Hematopoietic multipotent progenitor cell treated with erythropoietin and hydrocortisone succinate and interleukin-3 and kit ligand, for 17 days (in vitro differentiated cells): ENCODE measurements around the gene DMXL1.
"Not testable (repeated sequence)": the region's sequence is repeated elsewhere in the genome, so short reads cannot be mapped to it uniquely, and the experiment has no call there.

Experiments used
- DNase-seq: peaks from one replicate; pipeline ENCODE4 v3.0.0-alpha.2; 2015; ENCODE audit warnings: low spot score

The DMXL1 gene

GRCh38 chr5:119122474-119122873 is 51.6 kb downstream of the DMXL1 start:
- not testable (repeated sequence) for DNase-seq

GRCh38 chr5:119123280-119123679 is 52.4 kb downstream of the DMXL1 start:
- no peak for DNase-seq

GRCh38 chr5:119129770-119130169 is 58.9 kb downstream of the DMXL1 start:
- DNase-seq = no peak

GRCh38 chr5:119131530-119132304 is 60.8 kb downstream of the DMXL1 start:
- DNase-seq = no peak

- DNase-seq = not testable (repeated sequence)
Measured at GRCh38 chr5:119135743-119136142, 64.9 kb downstream of the DMXL1 start.

GRCh38 chr5:119136666-119137318 is 65.9 kb downstream of the DMXL1 start:
- no peak for DNase-seq

GRCh38 chr5:119153629-119154028 is 82.7 kb downstream of the DMXL1 start:
- no peak for DNase-seq

- no peak for DNase-seq
Measured at GRCh38 chr5:119158144-119158543, 87.3 kb downstream of the DMXL1 start.

GRCh38 chr5:119161430-119161829 is 90.5 kb downstream of the DMXL1 start:
- DNase-seq = no peak

GRCh38 chr5:119166026-119166425 is 95.1 kb downstream of the DMXL1 start:
- no peak for DNase-seq

GRCh38 chr5:119168401-119168800 is 97.5 kb downstream of the DMXL1 start:
- no peak for DNase-seq

- no peak for DNase-seq
Measured at GRCh38 chr5:119171686-119172085, 100.8 kb downstream of the DMXL1 start.

- DNase-seq = no peak
Measured at GRCh38 chr5:119174578-119175163, 103.8 kb downstream of the DMXL1 start.

- no peak for DNase-seq
Measured at GRCh38 chr5:119176785-119177184, 105.9 kb downstream of the DMXL1 start.

GRCh38 chr5:119177226-119177625 is 106.3 kb downstream of the DMXL1 start:
- DNase-seq = no peak

- DNase-seq = no peak
Measured at GRCh38 chr5:119178435-119178834, 107.5 kb downstream of the DMXL1 start.

GRCh38 chr5:119179857-119180641 is 109.2 kb downstream of the DMXL1 start:
- DNase-seq = no peak

- DNase-seq = not testable (repeated sequence)
Measured at GRCh38 chr5:119185512-119185911, 114.6 kb downstream of the DMXL1 start.

GRCh38 chr5:119187776-119188529 is 117.1 kb downstream of the DMXL1 start:
- no peak for DNase-seq

GRCh38 chr5:119190470-119191095 is 119.7 kb downstream of the DMXL1 start:
- no peak for DNase-seq

GRCh38 chr5:119191944-119192343 is 121.1 kb downstream of the DMXL1 start:
- no peak for DNase-seq
